ENCODE measurements around the gene FLOT1. TPM values are rescaled to one million over a fixed set of nuclear protein-coding genes. Genes with fewer than 3 reads are reported as not detected.

The FLOT1 gene
- total and polyA plus RNA-seq, 2 of the 13 experiments (the other 11 are each of a cell fraction or from before 2014, with no cell fraction given) = 82.3 to 130 TPM

DNA sequence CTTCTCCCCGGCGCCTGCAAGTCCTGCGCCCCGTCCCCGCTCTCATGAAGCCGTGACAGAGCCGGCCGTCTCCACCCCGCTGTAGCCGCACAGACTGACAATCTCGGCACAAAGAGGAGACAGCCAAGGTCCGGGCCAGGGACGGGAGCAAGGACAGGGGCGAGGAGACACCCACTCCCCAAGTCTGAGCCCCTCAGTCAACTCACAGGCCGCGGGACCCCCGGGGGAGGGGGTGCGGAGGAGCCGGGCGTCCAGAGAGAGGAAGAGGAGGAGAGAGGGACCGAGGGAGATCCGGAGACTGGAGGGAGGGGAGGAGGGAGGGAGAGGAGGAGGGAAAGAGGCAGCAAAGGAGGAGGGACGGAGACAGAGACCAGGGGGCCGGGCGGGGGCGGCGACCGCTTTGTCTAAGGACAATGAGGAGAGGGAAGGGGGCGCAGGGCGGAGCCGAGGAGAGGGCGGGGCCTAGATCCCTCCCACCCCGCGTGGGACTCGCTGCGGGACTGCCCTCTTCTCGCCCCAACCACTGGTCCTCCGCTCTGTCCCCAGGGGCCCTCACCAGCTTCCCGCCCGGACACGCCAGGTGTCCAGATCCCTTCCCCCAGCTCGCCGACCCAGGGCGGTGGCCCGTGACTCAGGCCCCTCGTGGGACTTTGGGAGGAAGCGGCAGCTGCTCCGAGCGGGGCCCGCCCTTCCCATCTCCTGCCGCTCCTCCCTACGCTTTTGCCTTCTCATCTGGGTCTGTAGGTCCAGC lies 55.4 kb downstream of the FLOT1 start (continued):
- TF ChIP-seq, protein P1, sequence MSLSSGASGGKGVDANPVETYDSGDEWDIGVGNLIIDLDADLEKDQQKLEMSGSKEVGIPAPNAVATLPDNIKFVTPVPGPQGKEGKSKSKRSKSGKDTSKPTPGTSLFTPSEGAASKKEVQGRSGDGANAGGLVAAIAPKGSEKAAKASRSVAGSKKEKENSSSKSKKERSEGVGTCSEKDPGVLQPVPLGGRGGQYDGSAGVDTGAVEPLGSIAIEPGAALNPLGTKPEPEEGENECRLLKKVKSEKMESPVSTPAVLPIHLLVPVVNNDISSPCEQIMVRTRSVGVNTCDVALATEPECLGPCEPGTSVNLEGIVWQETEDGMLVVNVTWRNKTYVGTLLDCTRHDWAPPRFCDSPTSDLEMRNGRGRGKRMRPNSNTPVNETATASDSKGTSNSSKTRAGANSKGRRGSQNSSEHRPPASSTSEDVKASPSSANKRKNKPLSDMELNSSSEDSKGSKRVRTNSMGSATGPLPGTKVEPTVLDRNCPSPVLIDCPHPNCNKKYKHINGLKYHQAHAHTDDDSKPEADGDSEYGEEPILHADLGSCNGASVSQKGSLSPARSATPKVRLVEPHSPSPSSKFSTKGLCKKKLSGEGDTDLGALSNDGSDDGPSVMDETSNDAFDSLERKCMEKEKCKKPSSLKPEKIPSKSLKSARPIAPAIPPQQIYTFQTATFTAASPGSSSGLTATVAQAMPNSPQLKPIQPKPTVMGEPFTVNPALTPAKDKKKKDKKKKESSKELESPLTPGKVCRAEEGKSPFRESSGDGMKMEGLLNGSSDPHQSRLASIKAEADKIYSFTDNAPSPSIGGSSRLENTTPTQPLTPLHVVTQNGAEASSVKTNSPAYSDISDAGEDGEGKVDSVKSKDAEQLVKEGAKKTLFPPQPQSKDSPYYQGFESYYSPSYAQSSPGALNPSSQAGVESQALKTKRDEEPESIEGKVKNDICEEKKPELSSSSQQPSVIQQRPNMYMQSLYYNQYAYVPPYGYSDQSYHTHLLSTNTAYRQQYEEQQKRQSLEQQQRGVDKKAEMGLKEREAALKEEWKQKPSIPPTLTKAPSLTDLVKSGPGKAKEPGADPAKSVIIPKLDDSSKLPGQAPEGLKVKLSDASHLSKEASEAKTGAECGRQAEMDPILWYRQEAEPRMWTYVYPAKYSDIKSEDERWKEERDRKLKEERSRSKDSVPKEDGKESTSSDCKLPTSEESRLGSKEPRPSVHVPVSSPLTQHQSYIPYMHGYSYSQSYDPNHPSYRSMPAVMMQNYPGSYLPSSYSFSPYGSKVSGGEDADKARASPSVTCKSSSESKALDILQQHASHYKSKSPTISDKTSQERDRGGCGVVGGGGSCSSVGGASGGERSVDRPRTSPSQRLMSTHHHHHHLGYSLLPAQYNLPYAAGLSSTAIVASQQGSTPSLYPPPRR (CRISPR knock-in tag; IDR thresholded peaks at IDR 0.05; ENCODE audit: borderline replicate concordance) = no peak
- peak; percentile 21 for TF ChIP-seq TEAD3 (CRISPR knock-in tag; optimal IDR thresholded peaks at IDR 0.05; ENCODE audit: borderline replicate concordance)
- TF ChIP-seq, protein P2, sequence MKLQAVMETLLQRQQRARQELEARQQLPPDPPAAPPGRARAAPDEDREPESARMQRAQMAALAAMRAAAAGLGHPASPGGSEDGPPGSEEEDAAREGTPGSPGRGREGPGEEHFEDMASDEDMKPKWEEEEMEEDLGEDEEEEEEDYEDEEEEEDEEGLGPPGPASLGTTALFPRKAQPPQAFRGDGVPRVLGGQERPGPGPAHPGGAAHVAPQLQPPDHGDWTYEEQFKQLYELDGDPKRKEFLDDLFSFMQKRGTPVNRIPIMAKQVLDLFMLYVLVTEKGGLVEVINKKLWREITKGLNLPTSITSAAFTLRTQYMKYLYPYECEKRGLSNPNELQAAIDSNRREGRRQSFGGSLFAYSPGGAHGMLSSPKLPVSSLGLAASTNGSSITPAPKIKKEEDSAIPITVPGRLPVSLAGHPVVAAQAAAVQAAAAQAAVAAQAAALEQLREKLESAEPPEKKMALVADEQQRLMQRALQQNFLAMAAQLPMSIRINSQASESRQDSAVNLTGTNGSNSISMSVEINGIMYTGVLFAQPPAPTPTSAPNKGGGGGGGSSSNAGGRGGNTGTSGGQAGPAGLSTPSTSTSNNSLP (IDR thresholded peaks at IDR 0.05; ENCODE audit: low read depth, low read length) = no peak
